GM12874 (cell line): ENCODE data around the gene TNS1.

Experiments
- TF ChIP-seq, protein P1 (sequence below): IDR thresholded peaks from 2 replicates; pipeline ENCODE4 v1.5.1; 2011; ENCODE audit warnings: low read depth, mild to moderate bottlenecking, control low read depth, low read length, moderate library complexity; ENCODE audit not compliant: insufficient read depth

Gene TNS1

DNA sequence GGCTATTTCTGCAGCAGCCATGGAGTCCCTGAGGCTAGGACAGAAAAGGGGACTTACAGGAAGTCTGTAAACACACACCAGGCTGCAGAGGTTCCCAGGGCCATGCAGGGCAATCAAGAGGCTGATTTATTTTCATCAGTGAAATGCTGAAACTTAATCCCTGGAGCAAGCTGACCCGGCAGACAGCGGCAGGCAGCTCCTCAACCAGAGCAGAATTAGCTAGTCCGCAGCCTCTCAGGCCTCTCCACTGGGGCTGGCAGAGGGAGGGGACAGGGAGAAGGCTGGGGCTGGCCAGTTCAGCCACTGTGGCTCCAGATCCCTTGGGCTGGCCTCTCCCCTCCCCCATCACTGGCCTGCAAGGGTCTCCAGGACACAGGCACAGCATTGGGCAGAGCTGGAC, 136.3 kb downstream of the TNS1 start:
- TF ChIP-seq, protein P1, sequence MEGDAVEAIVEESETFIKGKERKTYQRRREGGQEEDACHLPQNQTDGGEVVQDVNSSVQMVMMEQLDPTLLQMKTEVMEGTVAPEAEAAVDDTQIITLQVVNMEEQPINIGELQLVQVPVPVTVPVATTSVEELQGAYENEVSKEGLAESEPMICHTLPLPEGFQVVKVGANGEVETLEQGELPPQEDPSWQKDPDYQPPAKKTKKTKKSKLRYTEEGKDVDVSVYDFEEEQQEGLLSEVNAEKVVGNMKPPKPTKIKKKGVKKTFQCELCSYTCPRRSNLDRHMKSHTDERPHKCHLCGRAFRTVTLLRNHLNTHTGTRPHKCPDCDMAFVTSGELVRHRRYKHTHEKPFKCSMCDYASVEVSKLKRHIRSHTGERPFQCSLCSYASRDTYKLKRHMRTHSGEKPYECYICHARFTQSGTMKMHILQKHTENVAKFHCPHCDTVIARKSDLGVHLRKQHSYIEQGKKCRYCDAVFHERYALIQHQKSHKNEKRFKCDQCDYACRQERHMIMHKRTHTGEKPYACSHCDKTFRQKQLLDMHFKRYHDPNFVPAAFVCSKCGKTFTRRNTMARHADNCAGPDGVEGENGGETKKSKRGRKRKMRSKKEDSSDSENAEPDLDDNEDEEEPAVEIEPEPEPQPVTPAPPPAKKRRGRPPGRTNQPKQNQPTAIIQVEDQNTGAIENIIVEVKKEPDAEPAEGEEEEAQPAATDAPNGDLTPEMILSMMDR = no peak

GRCh38 chr2:217864963-217865772, 137.6 kb downstream of the TNS1 start:
- TF ChIP-seq, protein P1 = no peak

- TF ChIP-seq, protein P1 = no peak
Measured at GRCh38 chr2:217863883-217864282, 138.9 kb downstream of the TNS1 start.

- TF ChIP-seq, protein P1 = no peak
Measured at GRCh38 chr2:217861334-217861877, 141.4 kb downstream of the TNS1 start.

DNA sequence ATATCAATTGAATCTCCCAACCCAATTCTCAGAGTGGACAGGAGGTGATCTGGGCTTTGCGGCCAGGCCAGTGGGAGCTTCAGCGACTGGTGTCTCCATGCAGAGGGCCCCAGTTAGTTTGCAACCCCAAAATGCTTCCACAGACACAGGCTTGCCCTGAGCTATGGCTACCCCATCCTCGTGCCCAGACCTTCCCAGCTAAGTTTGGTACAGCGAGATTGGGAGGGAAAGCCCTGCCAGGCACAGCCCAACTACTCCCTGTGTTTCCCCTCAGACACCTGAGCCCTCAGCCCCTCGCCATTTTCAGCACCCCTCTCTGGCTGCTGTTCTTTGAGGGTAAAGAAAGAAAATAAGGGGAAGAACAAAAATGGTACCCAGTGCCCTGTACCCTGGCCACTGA, 142.9 kb downstream of the TNS1 start:
- TF ChIP-seq, protein P1 = no peak

DNA sequence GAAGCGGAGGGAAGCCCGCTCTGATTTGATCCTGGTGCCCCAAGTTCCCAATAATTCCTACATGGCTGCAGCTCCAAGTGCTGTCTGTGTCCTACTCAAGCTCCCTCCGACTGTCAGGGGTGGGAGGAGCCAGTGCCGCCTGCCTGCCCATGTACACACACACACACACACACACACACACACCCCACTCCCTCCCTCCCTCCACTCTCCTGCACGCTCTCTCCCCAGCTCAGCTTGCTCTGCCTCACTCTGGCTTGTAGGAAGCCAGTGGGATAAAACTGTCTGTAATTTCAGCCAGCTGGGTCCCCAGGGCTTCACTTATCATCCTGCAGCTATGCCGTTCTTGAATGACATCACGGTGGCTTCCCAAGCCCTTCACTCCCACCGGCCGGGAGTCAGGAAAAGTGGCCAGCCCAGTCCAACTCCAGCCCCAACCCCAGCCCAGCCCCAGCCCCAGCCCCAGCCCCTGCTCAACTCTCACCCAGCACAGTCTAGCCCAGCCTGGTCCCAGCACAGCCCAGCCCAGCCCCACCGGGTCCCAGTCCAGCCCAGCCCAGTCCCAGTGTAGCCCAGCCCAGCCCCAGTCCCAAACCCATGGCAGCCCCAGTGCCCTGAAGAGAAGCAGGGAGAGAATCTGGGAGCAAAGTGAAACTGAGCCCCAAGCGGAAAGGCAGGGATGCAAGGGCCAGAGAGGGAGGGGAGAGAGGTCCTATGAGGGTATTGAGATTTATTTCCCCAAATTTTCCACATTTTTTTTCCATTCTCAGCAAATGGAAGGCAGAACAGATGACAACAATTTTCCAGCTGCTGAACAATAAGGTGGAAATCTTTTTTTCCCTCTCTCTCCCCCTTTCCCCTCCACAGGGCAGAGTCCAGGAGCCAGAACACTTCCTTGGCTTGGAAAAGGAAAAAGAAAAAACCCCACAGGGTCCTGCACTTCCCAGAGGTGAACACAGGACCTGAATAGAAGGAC, 144.0 kb downstream of the TNS1 start:
- TF ChIP-seq, protein P1 = no peak
